ENCODE data around the gene SLC46A2. TPM values are rescaled to one million over a fixed set of nuclear protein-coding genes. Genes with fewer than 3 reads are reported as not detected.

Gene SLC46A2
- total RNA-seq, 1 donor from 2014 or later: not detected

GRCh38 chr9:112838342-112838741, 52.3 kb downstream of the SLC46A2 start:
- no peak overlapping the region for H3K27ac Mint-ChIP-seq (ENCODE audit: unreplicated experiment)
- no peaks in the 10 kb centered on the region for H3K27me3 Mint-ChIP-seq (ENCODE audit: low read depth)
- no peak for DNase-seq (ENCODE audit: low spot score)
- TF ChIP-seq, protein P1, sequence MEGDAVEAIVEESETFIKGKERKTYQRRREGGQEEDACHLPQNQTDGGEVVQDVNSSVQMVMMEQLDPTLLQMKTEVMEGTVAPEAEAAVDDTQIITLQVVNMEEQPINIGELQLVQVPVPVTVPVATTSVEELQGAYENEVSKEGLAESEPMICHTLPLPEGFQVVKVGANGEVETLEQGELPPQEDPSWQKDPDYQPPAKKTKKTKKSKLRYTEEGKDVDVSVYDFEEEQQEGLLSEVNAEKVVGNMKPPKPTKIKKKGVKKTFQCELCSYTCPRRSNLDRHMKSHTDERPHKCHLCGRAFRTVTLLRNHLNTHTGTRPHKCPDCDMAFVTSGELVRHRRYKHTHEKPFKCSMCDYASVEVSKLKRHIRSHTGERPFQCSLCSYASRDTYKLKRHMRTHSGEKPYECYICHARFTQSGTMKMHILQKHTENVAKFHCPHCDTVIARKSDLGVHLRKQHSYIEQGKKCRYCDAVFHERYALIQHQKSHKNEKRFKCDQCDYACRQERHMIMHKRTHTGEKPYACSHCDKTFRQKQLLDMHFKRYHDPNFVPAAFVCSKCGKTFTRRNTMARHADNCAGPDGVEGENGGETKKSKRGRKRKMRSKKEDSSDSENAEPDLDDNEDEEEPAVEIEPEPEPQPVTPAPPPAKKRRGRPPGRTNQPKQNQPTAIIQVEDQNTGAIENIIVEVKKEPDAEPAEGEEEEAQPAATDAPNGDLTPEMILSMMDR (IDR thresholded peaks at IDR 0.05): no peak
- no peak overlapping the region for H3K4me3 Mint-ChIP-seq (ENCODE audit: unreplicated experiment)
- H3K36me3 Mint-ChIP-seq (ENCODE audit: low read depth): peaks cover 34% of the 10 kb centered on the region
- no peaks in the 10 kb centered on the region for H3K9me3 Mint-ChIP-seq (ENCODE audit: low read depth)
- no peaks in the 10 kb centered on the region for H3K4me1 Mint-ChIP-seq (ENCODE audit: low read depth)

- Mint-ChIP-seq H3K36me3 (ENCODE audit: low read depth) (peaks cover 34% of the 10 kb centered on the region), H3K27me3 (ENCODE audit: low read depth) (no peaks in the 10 kb centered on the region), H3K4me3 (ENCODE audit: unreplicated experiment) (no peak overlapping the region), H3K4me1 (ENCODE audit: low read depth) (peaks cover under 1% of the 10 kb centered on the region), H3K27ac (ENCODE audit: unreplicated experiment) (no peak overlapping the region), H3K9me3 (ENCODE audit: low read depth) (no peaks in the 10 kb centered on the region)
- DNase-seq (ENCODE audit: low spot score): no peak
- TF ChIP-seq, protein P1 (IDR thresholded peaks at IDR 0.05): no peak
Observed at GRCh38 chr9:112836394-112836793, 54.3 kb downstream of the SLC46A2 start.

- no peak for DNase-seq (ENCODE audit: low spot score)
- TF ChIP-seq, protein P1 (IDR thresholded peaks at IDR 0.05): no peak
- Mint-ChIP-seq H3K27ac (ENCODE audit: unreplicated experiment) (no peak overlapping the region), H3K27me3 (ENCODE audit: low read depth) (no peaks in the 10 kb centered on the region), H3K4me1 (ENCODE audit: low read depth) (peaks cover 7% of the 10 kb centered on the region), H3K36me3 (ENCODE audit: low read depth) (peaks cover 15% of the 10 kb centered on the region), H3K4me3 (ENCODE audit: unreplicated experiment) (no peak overlapping the region), H3K9me3 (ENCODE audit: low read depth) (no peaks in the 10 kb centered on the region)
Observed at GRCh38 chr9:112833081-112833480, 57.6 kb downstream of the SLC46A2 start.

- Mint-ChIP-seq H3K4me1 (ENCODE audit: low read depth) (peaks cover 7% of the 10 kb centered on the region), H3K36me3 (ENCODE audit: low read depth) (peaks cover 13% of the 10 kb centered on the region), H3K27me3 (ENCODE audit: low read depth) (no peaks in the 10 kb centered on the region), H3K9me3 (ENCODE audit: low read depth) (no peaks in the 10 kb centered on the region), H3K27ac (ENCODE audit: unreplicated experiment) (no peak overlapping the region), H3K4me3 (ENCODE audit: unreplicated experiment) (no peak overlapping the region)
- TF ChIP-seq, protein P1 (IDR thresholded peaks at IDR 0.05): no peak
- DNase-seq (ENCODE audit: low spot score): no peak
Observed at GRCh38 chr9:112831969-112832368, 58.7 kb downstream of the SLC46A2 start.

DNA sequence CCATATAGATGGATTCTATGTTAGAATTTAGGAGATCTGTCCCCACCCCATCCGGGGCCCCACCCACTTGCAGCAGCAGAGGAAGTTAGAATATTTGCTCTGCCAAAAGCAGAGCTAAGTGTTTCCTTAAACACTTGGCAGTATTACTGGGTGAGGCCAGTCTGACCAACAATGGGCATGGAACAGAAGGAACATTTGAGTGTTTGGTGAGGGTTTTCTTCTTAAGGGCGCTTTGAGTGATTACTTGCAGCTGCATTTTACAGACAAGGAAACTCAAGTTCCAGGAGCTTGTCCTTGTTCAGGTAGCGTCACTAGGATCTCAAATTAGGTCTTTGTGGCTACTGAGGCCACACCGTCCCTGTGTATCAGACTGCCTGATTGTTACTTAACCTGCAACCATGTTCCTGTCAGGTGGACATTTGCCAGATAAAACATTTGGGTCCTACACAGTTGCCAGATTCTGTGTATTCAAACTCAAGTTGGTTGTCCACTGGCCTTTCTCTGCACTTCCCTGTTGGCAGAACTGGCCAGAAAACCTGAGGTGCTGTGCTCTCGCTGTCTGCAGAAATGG, 59.3 kb downstream of the SLC46A2 start:
- no peak overlapping the region for H3K4me3 Mint-ChIP-seq (ENCODE audit: unreplicated experiment)
- H3K9me3 Mint-ChIP-seq (ENCODE audit: low read depth): no peaks in the 10 kb centered on the region
- H3K36me3 Mint-ChIP-seq (ENCODE audit: low read depth): peaks cover 10% of the 10 kb centered on the region
- no peak for DNase-seq (ENCODE audit: low spot score)
- H3K27ac Mint-ChIP-seq (ENCODE audit: unreplicated experiment): no peak overlapping the region
- TF ChIP-seq, protein P1 (IDR thresholded peaks at IDR 0.05): no peak
- no peaks in the 10 kb centered on the region for H3K27me3 Mint-ChIP-seq (ENCODE audit: low read depth)
- H3K4me1 Mint-ChIP-seq (ENCODE audit: low read depth): peaks cover 7% of the 10 kb centered on the region

Other genes with a start within 250 kb of the SLC46A2 start
- 20.6 to 22.7 TPM (median 22.0 TPM) in 3 replicates for gene INIP, start 172.8 kb downstream of the SLC46A2 start, total RNA-seq
- 14.5 to 20.1 TPM (median 19.9 TPM) in 3 replicates for gene SNX30, start 140.1 kb downstream of the SLC46A2 start, total RNA-seq
- 3.3 to 5.8 TPM (median 4.5 TPM) in 3 replicates for gene ZNF883, start 121.3 kb upstream of the SLC46A2 start, total RNA-seq
- gene ZFP37, start 165.8 kb upstream of the SLC46A2 start, total RNA-seq: 3.3 to 4.3 TPM (median 3.6 TPM) in 3 replicates

Measured in chondrocyte (in vitro differentiated cells).